ENCODE measurements around the gene DAPP1.
"Not testable (repeated sequence)": the region's sequence is repeated elsewhere in the genome, so short reads cannot be mapped to it uniquely, and the experiment has no call there.

Gene DAPP1

DNA sequence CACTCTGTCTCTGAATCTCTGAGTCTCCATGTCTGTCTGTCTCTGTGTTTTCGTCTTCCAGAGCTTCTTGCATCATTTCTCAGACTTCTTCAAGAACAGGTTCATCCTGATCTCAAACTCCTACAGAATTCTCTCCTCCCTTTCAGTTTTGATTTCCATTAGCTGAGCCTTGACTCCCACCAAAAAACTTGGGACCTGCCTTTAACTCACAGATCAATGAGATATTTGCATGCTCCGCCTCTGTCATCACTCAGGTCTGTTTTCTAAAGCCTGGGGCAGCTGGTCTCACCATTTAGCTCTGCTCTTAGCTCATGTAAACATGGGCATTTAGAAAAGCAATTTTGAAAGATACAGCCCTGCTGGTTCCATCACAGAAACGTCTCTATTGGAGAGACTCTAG lies 8.6 kb downstream of the DAPP1 start:
- Histone ChIP-seq H3K4me1 (ENCODE audit: control insufficient read depth, insufficient read depth, low read length, unreplicated experiment) (no peaks in the 10 kb centered on the region), H3K4me3 (ENCODE audit: low read depth, low read length) (no peak overlapping the region), H3K27me3 (ENCODE audit: insufficient read depth, low read length) (peaks cover 3% of the 10 kb centered on the region; the same call in 1 of the 2 replicates), H3K27ac (ENCODE audit: low read depth, low read length) (no peak overlapping the region), H2AFZ (ENCODE audit: low read length, unreplicated experiment) (no peak overlapping the region), H3K79me2 (ENCODE audit: control insufficient read depth, insufficient read depth, low read length, unreplicated experiment) (no peaks in the 10 kb centered on the region), H3K36me3 (ENCODE audit: insufficient read depth, low read length) (no peaks in the 10 kb centered on the region)

DNA sequence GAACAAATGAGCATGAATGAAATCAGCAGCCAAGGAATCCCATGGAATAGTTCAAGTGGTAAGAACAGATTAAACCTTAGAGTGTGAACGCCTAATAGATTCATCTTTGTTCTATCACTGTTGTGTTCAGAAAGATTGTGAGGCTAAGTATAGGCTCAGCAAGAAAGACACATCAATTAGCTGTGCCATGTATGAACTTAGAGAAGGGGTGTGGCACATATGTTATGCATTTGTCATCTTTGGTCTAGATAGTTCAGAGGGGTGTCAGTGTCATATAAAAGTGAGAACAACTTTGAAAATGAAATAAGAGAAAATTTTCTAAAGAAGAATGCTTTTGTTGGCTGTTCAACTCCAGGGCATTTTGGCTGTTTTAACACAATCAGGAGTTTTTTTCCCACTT lies 9.4 kb downstream of the DAPP1 start:
- Histone ChIP-seq H3K27me3 (ENCODE audit: insufficient read depth, low read length) (peaks cover 3% of the 10 kb centered on the region; the same call in 1 of the 2 replicates), H3K4me3 (ENCODE audit: low read depth, low read length) (no peak overlapping the region), H3K79me2 (ENCODE audit: control insufficient read depth, insufficient read depth, low read length, unreplicated experiment) (no peaks in the 10 kb centered on the region), H3K36me3 (ENCODE audit: insufficient read depth, low read length) (no peaks in the 10 kb centered on the region), H2AFZ (ENCODE audit: low read length, unreplicated experiment) (no peak overlapping the region), H3K27ac (ENCODE audit: low read depth, low read length) (no peak overlapping the region), H3K4me1 (ENCODE audit: control insufficient read depth, insufficient read depth, low read length, unreplicated experiment) (no peaks in the 10 kb centered on the region)

DNA sequence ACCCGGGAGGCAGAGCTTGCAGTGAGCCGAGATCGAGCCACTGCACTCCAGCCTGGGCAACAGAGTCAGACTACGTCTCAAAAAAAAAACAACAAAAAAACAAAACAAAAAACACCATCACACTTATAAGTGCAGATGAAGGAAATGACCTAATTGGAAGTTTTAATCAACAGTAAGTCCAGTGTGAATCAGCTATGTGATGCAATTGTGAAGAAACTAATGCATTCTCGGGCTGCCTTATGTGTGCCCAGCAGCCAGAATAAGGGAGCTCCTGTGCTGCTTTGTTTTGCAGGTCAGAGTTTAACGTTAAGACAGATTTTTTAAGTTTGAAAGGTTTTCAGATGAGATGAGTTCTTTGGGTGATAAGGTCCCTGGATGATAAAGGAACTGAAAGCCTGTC lies 10.8 kb downstream of the DAPP1 start:
- Histone ChIP-seq H3K4me1 (ENCODE audit: control insufficient read depth, insufficient read depth, low read length, unreplicated experiment) (no peaks in the 10 kb centered on the region), H3K27me3 (ENCODE audit: insufficient read depth, low read length) (peaks cover 3% of the 10 kb centered on the region; the same call in 1 of the 2 replicates), H2AFZ (ENCODE audit: low read length, unreplicated experiment) (no peak overlapping the region), H3K36me3 (ENCODE audit: insufficient read depth, low read length) (no peaks in the 10 kb centered on the region), H3K79me2 (ENCODE audit: control insufficient read depth, insufficient read depth, low read length, unreplicated experiment) (no peaks in the 10 kb centered on the region), H3K27ac (ENCODE audit: low read depth, low read length) (no peak overlapping the region), H3K4me3 (ENCODE audit: low read depth, low read length) (no peak overlapping the region)

DNA sequence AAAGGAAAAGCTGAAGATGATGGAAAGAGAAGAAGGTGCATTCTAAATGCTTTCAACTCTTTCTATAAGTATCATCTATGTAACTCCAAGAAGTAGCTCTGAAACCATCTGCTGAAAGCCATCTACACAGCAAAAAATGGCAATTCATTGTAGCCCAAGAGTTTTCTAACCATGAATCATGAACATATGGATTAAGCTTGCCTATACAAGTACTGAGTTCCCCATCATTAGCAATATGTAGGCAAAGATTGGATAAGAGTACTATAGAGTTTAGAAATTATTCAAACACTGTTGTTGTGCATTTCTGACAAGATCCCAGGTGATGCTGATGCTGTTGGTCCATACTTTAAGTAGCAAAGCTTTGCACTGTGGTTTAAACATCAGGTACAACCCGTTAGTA lies 11.2 kb downstream of the DAPP1 start:
- H3K79me2 ChIP-seq (ENCODE audit: control insufficient read depth, insufficient read depth, low read length, unreplicated experiment), result no peaks in the 10 kb centered on the region
- H3K27ac ChIP-seq (ENCODE audit: low read depth, low read length), result no peak overlapping the region
- H3K36me3 ChIP-seq (ENCODE audit: insufficient read depth, low read length), result no peaks in the 10 kb centered on the region
- peaks cover 3% of the 10 kb centered on the region; the same call in 1 of the 2 replicates for H3K27me3 ChIP-seq (ENCODE audit: insufficient read depth, low read length)
- no peak overlapping the region for H3K4me3 ChIP-seq (ENCODE audit: low read depth, low read length)
- no peaks in the 10 kb centered on the region for H3K4me1 ChIP-seq (ENCODE audit: control insufficient read depth, insufficient read depth, low read length, unreplicated experiment)
- no peak overlapping the region for H2AFZ ChIP-seq (ENCODE audit: low read length, unreplicated experiment)

DNA sequence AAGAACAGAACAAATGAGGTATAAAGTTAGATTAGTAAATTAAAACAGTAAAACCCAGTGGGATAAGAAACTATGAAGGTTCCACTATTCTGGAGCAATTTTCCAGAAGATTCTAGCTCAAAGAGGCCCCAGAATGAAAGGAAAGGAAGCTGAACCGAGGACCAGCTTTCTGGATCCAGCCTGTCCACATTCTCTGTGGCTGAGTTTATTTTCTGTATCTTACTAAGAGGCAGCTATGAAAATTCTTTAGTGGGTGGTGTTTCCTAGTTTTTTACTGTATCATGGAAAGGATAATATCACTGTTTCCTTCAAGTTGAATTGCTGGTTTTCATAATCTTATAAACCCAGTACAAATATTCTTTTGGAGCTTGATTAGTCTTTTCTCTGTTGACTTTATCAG lies 11.8 kb downstream of the DAPP1 start:
- no peaks in the 10 kb centered on the region for H3K79me2 ChIP-seq (ENCODE audit: control insufficient read depth, insufficient read depth, low read length, unreplicated experiment)
- H3K4me1 ChIP-seq (ENCODE audit: control insufficient read depth, insufficient read depth, low read length, unreplicated experiment), result no peaks in the 10 kb centered on the region
- no peak overlapping the region for H3K4me3 ChIP-seq (ENCODE audit: low read depth, low read length)
- peaks cover 3% of the 10 kb centered on the region; the same call in 1 of the 2 replicates for H3K27me3 ChIP-seq (ENCODE audit: insufficient read depth, low read length)
- no peaks in the 10 kb centered on the region for H3K36me3 ChIP-seq (ENCODE audit: insufficient read depth, low read length)
- H2AFZ ChIP-seq (ENCODE audit: low read length, unreplicated experiment), result no peak overlapping the region
- H3K27ac ChIP-seq (ENCODE audit: low read depth, low read length), result no peak overlapping the region

DNA sequence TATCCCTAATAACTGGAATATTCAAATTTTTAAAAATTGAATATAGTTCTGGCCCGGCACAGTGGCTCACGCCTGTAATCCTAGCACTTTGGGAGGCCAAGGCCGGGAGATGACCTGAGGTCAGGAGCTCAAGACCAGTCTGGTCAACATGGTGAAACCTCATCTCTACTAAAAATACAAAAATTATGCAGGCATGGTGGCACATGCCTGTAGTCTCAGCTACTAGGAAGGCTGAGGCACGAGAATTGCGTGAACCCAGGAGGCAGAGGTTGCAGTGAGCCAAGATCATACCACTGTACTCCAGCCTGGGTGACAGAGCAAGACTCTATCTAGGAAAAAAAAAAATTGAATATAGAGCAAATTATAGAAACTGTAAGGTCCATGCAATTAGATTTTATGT lies 13.4 kb downstream of the DAPP1 start:
- not testable (repeated sequence) for H2AFZ ChIP-seq (ENCODE audit: low read length, unreplicated experiment); H3K79me2 ChIP-seq (ENCODE audit: control insufficient read depth, insufficient read depth, low read length, unreplicated experiment); H3K27ac ChIP-seq (ENCODE audit: low read depth, low read length); H3K36me3 ChIP-seq (ENCODE audit: insufficient read depth, low read length); H3K4me3 ChIP-seq (ENCODE audit: low read depth, low read length); H3K4me1 ChIP-seq (ENCODE audit: control insufficient read depth, insufficient read depth, low read length, unreplicated experiment); H3K27me3 ChIP-seq (ENCODE audit: insufficient read depth, low read length)

DNA sequence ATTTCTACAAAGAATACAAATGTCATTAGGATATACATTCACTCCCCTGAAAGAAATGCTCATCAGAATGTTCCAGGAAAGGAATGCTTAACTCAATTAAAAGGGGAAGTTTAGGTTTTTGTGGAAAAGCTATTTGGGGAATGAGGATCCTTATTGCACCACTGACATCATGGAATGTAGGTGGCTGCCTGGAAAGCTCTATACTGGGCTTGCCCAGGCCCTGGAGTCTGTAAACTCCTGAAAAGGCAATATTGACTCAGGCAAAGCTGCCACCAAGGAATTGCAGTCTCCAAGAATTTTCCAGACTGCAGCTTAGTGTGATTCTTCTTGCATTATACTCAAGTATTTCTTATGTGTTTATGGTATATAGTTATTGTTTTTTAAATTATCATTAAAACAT lies 15.7 kb downstream of the DAPP1 start:
- Histone ChIP-seq H2AFZ (ENCODE audit: low read length, unreplicated experiment) (no peak overlapping the region), H3K4me3 (ENCODE audit: low read depth, low read length) (no peak overlapping the region), H3K4me1 (ENCODE audit: control insufficient read depth, insufficient read depth, low read length, unreplicated experiment) (no peaks in the 10 kb centered on the region), H3K79me2 (ENCODE audit: control insufficient read depth, insufficient read depth, low read length, unreplicated experiment) (no peaks in the 10 kb centered on the region), H3K36me3 (ENCODE audit: insufficient read depth, low read length) (no peaks in the 10 kb centered on the region), H3K27me3 (ENCODE audit: insufficient read depth, low read length) (no peaks in the 10 kb centered on the region), H3K27ac (ENCODE audit: low read depth, low read length) (no peak overlapping the region)

DNA sequence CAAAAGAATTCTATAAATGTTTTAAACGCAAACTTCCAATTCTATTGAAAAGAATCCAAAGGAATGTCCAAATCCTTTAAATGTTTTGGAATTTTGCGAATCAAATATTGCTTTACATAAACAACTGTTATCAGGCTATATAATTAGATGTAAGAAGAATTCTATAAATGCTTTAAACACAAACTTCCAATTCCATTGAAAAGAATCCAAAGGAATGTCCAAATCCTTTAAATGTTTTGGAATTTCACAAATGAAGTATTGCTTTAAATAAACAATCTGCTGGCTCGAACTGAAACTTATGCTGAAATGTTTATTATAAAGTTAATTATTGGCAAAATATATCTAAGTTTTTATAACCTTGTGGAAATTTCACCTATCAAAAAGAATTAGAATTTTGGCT lies 16.1 kb downstream of the DAPP1 start:
- Histone ChIP-seq H3K36me3 (ENCODE audit: insufficient read depth, low read length) (no peaks in the 10 kb centered on the region), H3K27me3 (ENCODE audit: insufficient read depth, low read length) (no peaks in the 10 kb centered on the region), H3K4me3 (ENCODE audit: low read depth, low read length) (no peak overlapping the region), H3K79me2 (ENCODE audit: control insufficient read depth, insufficient read depth, low read length, unreplicated experiment) (no peaks in the 10 kb centered on the region), H3K27ac (ENCODE audit: low read depth, low read length) (no peak overlapping the region), H3K4me1 (ENCODE audit: control insufficient read depth, insufficient read depth, low read length, unreplicated experiment) (no peaks in the 10 kb centered on the region), H2AFZ (ENCODE audit: low read length, unreplicated experiment) (no peak overlapping the region)

DNA sequence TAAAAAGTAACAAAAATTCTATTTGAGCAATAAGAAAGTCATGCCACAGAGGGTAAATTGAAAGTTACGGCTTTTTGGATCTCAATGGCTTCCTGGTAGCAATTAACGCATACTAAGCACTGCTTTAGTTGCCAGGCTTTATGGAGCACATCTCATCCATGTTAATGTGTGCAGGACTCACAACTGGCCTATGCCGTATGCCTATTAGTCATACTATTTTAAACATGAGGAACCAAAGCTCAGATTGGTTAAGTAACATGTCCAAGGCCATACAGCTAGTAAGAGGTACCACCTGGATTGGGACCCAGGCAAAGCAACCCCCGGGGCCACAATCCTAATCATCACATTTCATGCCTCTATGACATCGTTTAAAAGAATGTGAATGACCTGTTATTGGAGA lies 17.1 kb downstream of the DAPP1 start:
- Histone ChIP-seq H3K4me1 (ENCODE audit: control insufficient read depth, insufficient read depth, low read length, unreplicated experiment) (no peaks in the 10 kb centered on the region), H3K79me2 (ENCODE audit: control insufficient read depth, insufficient read depth, low read length, unreplicated experiment) (no peaks in the 10 kb centered on the region), H3K4me3 (ENCODE audit: low read depth, low read length) (no peak overlapping the region), H3K27me3 (ENCODE audit: insufficient read depth, low read length) (no peaks in the 10 kb centered on the region), H2AFZ (ENCODE audit: low read length, unreplicated experiment) (no peak overlapping the region), H3K36me3 (ENCODE audit: insufficient read depth, low read length) (no peaks in the 10 kb centered on the region), H3K27ac (ENCODE audit: low read depth, low read length) (no peak overlapping the region)

DNA sequence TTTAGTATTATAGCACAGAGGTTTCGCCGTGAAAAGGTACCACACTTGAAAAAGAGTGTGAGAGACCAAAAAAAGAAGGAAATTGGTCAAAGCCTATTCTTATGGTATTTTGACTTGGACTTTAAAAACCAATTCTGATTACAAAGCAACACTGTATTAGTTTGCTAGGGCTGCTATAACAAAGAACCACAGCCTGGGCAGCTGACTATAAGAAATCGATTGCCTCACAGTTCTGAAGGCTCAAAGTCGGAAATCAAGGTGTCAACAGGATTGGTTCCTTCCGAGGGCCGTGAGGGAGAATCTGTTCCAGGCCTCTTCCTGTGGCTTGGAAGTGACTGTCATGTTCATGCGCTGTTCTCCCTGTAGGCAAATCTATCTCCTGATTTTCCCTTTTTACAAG lies 17.9 kb downstream of the DAPP1 start:
- Histone ChIP-seq H3K27me3 (ENCODE audit: insufficient read depth, low read length) (no peaks in the 10 kb centered on the region), H2AFZ (ENCODE audit: low read length, unreplicated experiment) (no peak overlapping the region), H3K4me1 (ENCODE audit: control insufficient read depth, insufficient read depth, low read length, unreplicated experiment) (no peaks in the 10 kb centered on the region), H3K27ac (ENCODE audit: low read depth, low read length) (no peak overlapping the region), H3K36me3 (ENCODE audit: insufficient read depth, low read length) (no peaks in the 10 kb centered on the region), H3K79me2 (ENCODE audit: control insufficient read depth, insufficient read depth, low read length, unreplicated experiment) (no peaks in the 10 kb centered on the region), H3K4me3 (ENCODE audit: low read depth, low read length) (no peak overlapping the region)

DNA sequence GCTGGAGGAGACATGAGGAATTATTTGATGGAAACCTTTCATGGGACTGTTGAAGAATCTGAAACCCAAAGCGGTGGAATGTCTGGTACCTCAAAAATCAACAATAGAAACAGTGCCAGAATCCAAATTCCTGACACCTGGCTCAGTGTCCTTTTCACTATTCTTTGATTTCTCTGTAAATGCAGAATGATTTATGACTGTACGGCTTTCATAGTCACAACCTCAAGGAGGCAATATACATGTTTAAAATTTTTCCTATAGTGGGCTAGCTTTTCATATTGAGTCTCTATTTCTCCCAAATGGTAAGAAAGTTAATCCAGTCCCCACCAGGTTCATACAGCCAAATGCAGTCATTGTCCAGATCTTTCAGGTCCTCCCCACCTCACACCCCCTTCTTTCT lies 19.3 kb downstream of the DAPP1 start:
- no peaks in the 10 kb centered on the region for H3K36me3 ChIP-seq (ENCODE audit: insufficient read depth, low read length)
- no peaks in the 10 kb centered on the region for H3K4me1 ChIP-seq (ENCODE audit: control insufficient read depth, insufficient read depth, low read length, unreplicated experiment)
- H3K79me2 ChIP-seq (ENCODE audit: control insufficient read depth, insufficient read depth, low read length, unreplicated experiment), result no peaks in the 10 kb centered on the region
- no peak overlapping the region for H2AFZ ChIP-seq (ENCODE audit: low read length, unreplicated experiment)
- H3K27ac ChIP-seq (ENCODE audit: low read depth, low read length), result no peak overlapping the region
- no peaks in the 10 kb centered on the region for H3K27me3 ChIP-seq (ENCODE audit: insufficient read depth, low read length)
- H3K4me3 ChIP-seq (ENCODE audit: low read depth, low read length), result no peak overlapping the region

Data from ACC112 (cell line).